Mononuclear cell (primary cell): Measurements from ENCODE around the gene SYT1. TPM values are rescaled to one million over a fixed set of nuclear protein-coding genes. Genes with fewer than 3 reads are reported as not detected.

Source experiments
- H3K27me3 ChIP-seq: 2 replicates; pipeline ENCODE4 v1.6.0; 2011; ENCODE audit warnings: low read length, control low read depth; ENCODE audit not compliant: insufficient read depth
- H3K4me1 ChIP-seq: 2 replicates; pipeline ENCODE4 v1.5.1; 2011; ENCODE audit warnings: mild to moderate bottlenecking, low read length, control low read depth; ENCODE audit not compliant: insufficient read depth
- H3K4me3 ChIP-seq: 2 replicates; pipeline ENCODE4 v1.5.1; 2011; ENCODE audit warnings: mild to moderate bottlenecking, low read length, moderate library complexity
- H3K9me3 ChIP-seq: 2 replicates; pipeline ENCODE4 v1.5.1; 2011; ENCODE audit warnings: low read depth, mild to moderate bottlenecking, control low read depth, low read length
- total RNA-seq: library from RNA; depleted of rRNA; stranded (reverse); fragments of >200 nt; gene quantifications from one replicate; pipeline ENCODE4 v1.2.3, GENCODE V29; 2012

Gene SYT1
- total RNA-seq, 1 donor: 2.5 TPM

DNA sequence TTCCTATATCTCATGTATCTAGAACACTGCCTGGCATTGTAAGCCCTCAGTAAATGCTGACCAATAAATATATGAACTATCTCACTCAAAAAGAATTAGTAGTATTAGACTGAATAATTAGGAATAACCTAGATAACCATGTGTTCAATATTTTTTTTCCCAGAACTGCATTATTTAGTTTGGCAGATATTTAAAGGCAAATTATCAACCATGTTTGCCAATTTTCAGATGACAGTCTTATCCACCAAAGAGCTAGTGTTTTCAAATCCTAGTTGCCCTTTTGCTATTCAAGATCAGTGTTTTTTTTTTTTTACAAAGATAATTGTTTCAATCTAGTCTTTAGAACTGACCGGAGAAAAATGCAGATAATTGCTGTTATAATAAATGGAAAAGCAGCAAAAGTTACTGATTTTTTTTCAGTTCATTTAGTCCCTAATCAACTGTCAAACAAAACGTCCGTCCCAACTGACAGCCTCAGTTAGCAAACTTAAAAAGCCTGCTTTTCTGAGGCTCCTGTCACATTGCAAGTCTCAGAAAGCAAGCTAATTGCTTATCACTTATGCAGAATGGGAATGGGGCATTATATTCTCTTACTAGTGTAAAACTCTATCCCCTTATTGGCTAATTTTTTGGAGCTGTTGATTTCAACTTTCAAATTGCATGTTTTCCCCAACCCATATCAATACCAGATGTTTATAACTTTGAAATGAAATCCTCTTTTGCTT, 623.0 kb downstream of the SYT1 start:
- Histone ChIP-seq H3K4me3 (no peak overlapping the region), H3K9me3 (no peaks in the 10 kb centered on the region), H3K4me1 (no peaks in the 10 kb centered on the region), H3K27me3 (no peaks in the 10 kb centered on the region)
